A204.1 (cell line): ENCODE measurements around the gene OXGR1.
A peak's percentile ranks its signal among the peaks of the same experiment; 100 is the strongest.
"Not testable (repeated sequence)": the region's sequence is repeated elsewhere in the genome, so short reads cannot be mapped to it uniquely, and the experiment has no call there.

Experiments
- FAIRE-seq: peaks from 2 replicates; lab custom pipeline; 2012; peaks lifted over from hg19 to GRCh38; lab: Jason Lieb, UNC

The OXGR1 gene

GRCh38 chr13:96994017-96994857 is at the start of gene OXGR1:
Gene OXGR1, minus strand, starts transcription at chr13:96994476. Its CDS starts 6,717 bp downstream, at chr13:96987759.
- no peak for FAIRE-seq

- no peak for FAIRE-seq
Measured at GRCh38 chr13:97043302-97043701, 49.0 kb upstream of the OXGR1 start.

GRCh38 chr13:97030705-97031452 is 36.6 kb upstream of the OXGR1 start:
- FAIRE-seq, result peak; percentile 72

GRCh38 chr13:97028441-97029299 is 34.4 kb upstream of the OXGR1 start:
- peak; percentile 98 for FAIRE-seq

- FAIRE-seq, result no peak
Measured at GRCh38 chr13:97027162-97027554, 32.9 kb upstream of the OXGR1 start.

- no peak for FAIRE-seq
Measured at GRCh38 chr13:97026531-97027161, 32.4 kb upstream of the OXGR1 start.

GRCh38 chr13:97023812-97024211 is 29.5 kb upstream of the OXGR1 start:
- FAIRE-seq, result not testable (repeated sequence)

- FAIRE-seq, result no peak
Measured at GRCh38 chr13:97023117-97023516, 28.8 kb upstream of the OXGR1 start.

GRCh38 chr13:97021241-97021640 is 27.0 kb upstream of the OXGR1 start:
- FAIRE-seq, result no peak

GRCh38 chr13:97020689-97021240 is 26.5 kb upstream of the OXGR1 start:
- no peak for FAIRE-seq

GRCh38 chr13:97020194-97020593 is 25.9 kb upstream of the OXGR1 start:
- FAIRE-seq, result no peak

- no peak for FAIRE-seq
Measured at GRCh38 chr13:97019236-97019635, 25.0 kb upstream of the OXGR1 start.

GRCh38 chr13:97018029-97018819 is 23.9 kb upstream of the OXGR1 start:
- peak; percentile 98 for FAIRE-seq

- FAIRE-seq, result no peak
Measured at GRCh38 chr13:97017322-97017721, 23.0 kb upstream of the OXGR1 start.

- FAIRE-seq, result peak; percentile 16
Measured at GRCh38 chr13:97015661-97016350, 21.5 kb upstream of the OXGR1 start.

- FAIRE-seq, result no peak
Measured at GRCh38 chr13:97012251-97013048, 18.2 kb upstream of the OXGR1 start.

GRCh38 chr13:97011446-97012131 is 17.3 kb upstream of the OXGR1 start:
- FAIRE-seq, result no peak

GRCh38 chr13:97008643-97009042 is 14.4 kb upstream of the OXGR1 start:
- FAIRE-seq, result no peak
